ENCODE results near the gene SCYGR5. TPM values are rescaled to one million over a fixed set of nuclear protein-coding genes. Genes with fewer than 3 reads are reported as not detected.
"Not testable (repeated sequence)": the region's sequence is repeated elsewhere in the genome, so short reads cannot be mapped to it uniquely, and the experiment has no call there.

SCYGR5 gene
- total RNA-seq, 4 donors from 2014 or later: not detected

DNA sequence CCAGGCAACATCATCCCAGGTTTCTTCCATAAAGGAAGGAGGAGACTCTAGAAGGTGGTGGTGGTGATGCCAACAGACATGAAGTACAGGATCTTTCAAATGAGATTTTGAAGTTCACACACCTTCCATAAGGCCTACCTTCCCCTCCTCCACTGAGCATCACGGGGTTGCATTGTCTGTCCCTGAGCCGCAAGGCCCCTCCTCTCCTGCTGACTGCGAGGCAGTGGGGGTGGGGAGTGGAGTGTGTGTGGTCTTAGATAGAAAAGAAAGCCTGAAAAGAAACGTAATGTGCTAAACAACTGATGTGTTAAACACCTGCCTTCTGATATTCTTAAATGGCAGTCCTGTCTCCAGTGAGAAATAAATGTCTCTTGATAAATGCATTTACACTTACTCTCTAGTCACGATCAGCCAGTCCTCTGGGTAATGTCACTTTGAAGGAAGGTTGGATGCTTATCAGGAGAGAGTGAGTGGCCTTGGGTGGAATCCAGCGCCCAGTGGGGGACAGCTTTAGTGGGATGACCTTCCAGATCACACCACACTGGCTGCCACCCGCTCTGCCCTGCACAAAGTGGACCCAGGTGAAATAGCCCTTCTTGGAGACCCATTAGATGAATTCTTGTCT is 5.5 kb upstream of the SCYGR5 start:
- DNase-seq (ENCODE audit: low spot score in 2 of 2): no peak
- Histone ChIP-seq H3K9me3 (no peaks in the 10 kb centered on the region), H3K27ac (no peak overlapping the region)

DNA sequence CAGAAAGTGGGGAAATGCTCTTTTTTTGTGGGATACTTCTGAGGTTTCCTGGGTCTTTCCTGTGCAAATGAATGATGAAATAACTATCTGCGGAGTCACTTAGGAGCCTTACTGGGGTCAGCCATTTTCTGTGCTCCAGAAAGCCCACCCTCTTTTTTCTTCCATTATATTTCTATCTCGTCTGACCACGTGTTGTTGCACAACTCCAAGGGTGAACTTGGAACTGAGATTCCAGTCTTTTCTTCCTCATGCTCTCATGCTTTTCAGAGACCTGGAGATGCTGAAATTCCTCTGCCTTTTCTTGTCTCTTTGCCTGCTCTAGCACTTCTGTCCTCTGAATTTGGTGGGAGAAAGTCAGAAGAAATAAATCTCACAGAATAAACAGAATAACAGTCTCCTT is 4.8 kb upstream of the SCYGR5 start:
- H3K27me3 ChIP-seq: no peaks in the 10 kb centered on the region
- 53% methylated on average over 3 of the region's 3 CpGs for WGBS

More for the DNA sequence above, 5.5 kb upstream of the SCYGR5 start:
- TF ChIP-seq, protein P1, sequence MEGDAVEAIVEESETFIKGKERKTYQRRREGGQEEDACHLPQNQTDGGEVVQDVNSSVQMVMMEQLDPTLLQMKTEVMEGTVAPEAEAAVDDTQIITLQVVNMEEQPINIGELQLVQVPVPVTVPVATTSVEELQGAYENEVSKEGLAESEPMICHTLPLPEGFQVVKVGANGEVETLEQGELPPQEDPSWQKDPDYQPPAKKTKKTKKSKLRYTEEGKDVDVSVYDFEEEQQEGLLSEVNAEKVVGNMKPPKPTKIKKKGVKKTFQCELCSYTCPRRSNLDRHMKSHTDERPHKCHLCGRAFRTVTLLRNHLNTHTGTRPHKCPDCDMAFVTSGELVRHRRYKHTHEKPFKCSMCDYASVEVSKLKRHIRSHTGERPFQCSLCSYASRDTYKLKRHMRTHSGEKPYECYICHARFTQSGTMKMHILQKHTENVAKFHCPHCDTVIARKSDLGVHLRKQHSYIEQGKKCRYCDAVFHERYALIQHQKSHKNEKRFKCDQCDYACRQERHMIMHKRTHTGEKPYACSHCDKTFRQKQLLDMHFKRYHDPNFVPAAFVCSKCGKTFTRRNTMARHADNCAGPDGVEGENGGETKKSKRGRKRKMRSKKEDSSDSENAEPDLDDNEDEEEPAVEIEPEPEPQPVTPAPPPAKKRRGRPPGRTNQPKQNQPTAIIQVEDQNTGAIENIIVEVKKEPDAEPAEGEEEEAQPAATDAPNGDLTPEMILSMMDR (IDR thresholded peaks at IDR 0.05): no peak
- TF ChIP-seq POLR2AphosphoS5 (IDR thresholded peaks at IDR 0.05): no peak
- no peak for TF ChIP-seq EP300 (IDR thresholded peaks at IDR 0.05)
- WGBS: 60% methylated on average over 7 of the region's 7 CpGs
- Histone ChIP-seq H3K4me1 (no peaks in the 10 kb centered on the region), H3K4me3 (no peak overlapping the region), H3K27me3 (no peaks in the 10 kb centered on the region), H3K36me3 (no peaks in the 10 kb centered on the region)

DNA sequence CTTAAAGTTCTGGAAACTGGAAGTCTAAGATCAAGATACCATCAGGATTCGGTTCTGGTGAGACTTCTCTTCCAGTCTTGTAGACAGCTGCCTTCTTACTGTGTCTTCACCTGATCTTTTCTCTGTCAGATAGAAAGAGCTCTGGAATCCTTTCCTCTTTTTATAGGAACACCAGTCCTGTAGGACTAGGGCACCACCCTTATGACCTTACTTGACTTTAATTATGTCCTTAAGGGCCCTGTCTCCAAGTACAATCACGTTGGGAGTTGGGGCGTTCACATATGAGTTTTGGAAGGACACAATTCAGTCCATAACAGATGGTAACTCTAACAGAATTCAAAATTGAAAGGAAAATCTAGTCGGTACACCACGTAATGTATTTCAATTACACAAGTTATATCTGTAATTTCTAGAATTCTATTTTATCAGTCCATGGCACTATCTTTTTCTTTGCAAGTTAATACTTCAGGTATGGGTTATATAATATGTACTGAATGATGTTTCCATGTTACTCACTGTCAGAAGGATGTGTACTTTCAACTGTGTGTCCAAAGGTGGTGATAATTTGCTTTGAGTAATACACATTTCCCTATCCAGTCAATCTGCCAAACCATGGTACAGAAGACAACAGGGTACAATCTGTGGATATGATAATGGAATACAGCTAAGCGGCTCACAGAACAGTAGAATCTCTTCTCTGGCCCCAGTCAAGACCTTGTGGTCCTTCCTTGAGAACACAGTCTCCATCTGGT is 1.2 kb upstream of the SCYGR5 start:
- Histone ChIP-seq H3K9me3 (no peaks in the 10 kb centered on the region), H3K27ac (no peak overlapping the region), H3K36me3 (no peaks in the 10 kb centered on the region), H3K4me1 (no peaks in the 10 kb centered on the region), H3K27me3 (no peaks in the 10 kb centered on the region), H3K4me3 (no peak overlapping the region)
- 85% methylated on average over 6 of the region's 6 CpGs for WGBS
- TF ChIP-seq EP300 (IDR thresholded peaks at IDR 0.05) (no peak), POLR2A (IDR thresholded peaks at IDR 0.05) (no peak)
- DNase-seq (ENCODE audit: low spot score in 2 of 2): no peak

More for the DNA sequence above, 4.8 kb upstream of the SCYGR5 start:
- TF ChIP-seq POLR2A (IDR thresholded peaks at IDR 0.05) (no peak), POLR2AphosphoS5 (IDR thresholded peaks at IDR 0.05) (no peak), EP300 (IDR thresholded peaks at IDR 0.05) (no peak)
- TF ChIP-seq, protein P1 (IDR thresholded peaks at IDR 0.05): no peak
- no peak overlapping the region for H3K27ac ChIP-seq
- no peaks in the 10 kb centered on the region for H3K4me1 ChIP-seq
- no peaks in the 10 kb centered on the region for H3K9me3 ChIP-seq
- DNase-seq (ENCODE audit: low spot score in 2 of 2): no peak
- no peak overlapping the region for H3K4me3 ChIP-seq
- H3K36me3 ChIP-seq: no peaks in the 10 kb centered on the region

DNA sequence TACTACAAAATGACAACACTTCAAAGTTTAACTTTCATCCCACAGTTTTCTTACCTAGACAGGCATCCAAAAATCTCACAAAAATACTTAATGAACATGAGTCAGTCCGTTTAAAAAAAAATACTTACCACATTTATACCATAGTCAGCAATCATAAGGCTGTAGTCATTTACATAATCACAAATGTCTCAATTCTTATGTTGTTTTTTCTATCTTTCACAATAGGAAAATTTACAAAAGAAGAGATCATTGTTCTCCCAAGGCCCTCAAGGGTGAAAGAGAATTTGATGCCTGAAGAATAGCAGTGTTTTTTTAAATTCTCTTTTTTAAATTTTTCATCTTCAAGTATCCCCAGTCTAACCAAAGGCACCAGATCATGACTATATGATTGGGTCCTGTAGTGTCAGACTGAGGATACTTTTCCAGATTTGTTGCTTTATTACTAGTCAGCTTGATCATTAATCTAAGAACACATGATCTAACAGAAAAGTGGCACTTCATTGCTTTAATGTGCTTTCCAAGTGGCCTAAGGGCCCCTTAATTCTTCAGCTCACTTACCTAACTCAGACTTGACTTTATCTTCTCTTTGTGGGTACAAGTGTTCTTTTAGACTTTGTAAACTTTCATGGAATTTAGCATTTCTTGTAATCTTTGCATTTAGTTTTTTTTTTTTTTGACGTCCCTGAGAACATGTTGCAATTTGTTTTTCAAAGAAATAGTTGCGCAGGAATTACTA is 4.7 kb downstream of the SCYGR5 start:
- no peak for TF ChIP-seq POLR2A (IDR thresholded peaks at IDR 0.05)
- no peak for TF ChIP-seq EP300 (IDR thresholded peaks at IDR 0.05)
- no peak for TF ChIP-seq POLR2AphosphoS5 (IDR thresholded peaks at IDR 0.05)
- no peak for DNase-seq (ENCODE audit: low spot score in 2 of 2)
- H3K27me3 ChIP-seq: no peaks in the 10 kb centered on the region
- no peaks in the 10 kb centered on the region for H3K9me3 ChIP-seq
- no peak overlapping the region for H3K4me3 ChIP-seq
- H3K27ac ChIP-seq: no peak overlapping the region
- no peaks in the 10 kb centered on the region for H3K4me1 ChIP-seq
- 45% methylated on average over 3 of the region's 3 CpGs for WGBS
- H3K36me3 ChIP-seq: no peaks in the 10 kb centered on the region

GRCh38 chr2:227673620-227674019 is 7.0 kb downstream of the SCYGR5 start:
- not testable (repeated sequence) for H3K36me3 ChIP-seq; H3K4me3 ChIP-seq; DNase-seq (ENCODE audit: low spot score in 2 of 2); H3K4me1 ChIP-seq; H3K27ac ChIP-seq; H3K27me3 ChIP-seq; H3K9me3 ChIP-seq
- WGBS: 85% methylated on average over 5 of the region's 5 CpGs

GRCh38 chr2:227674485-227674884 is 7.9 kb downstream of the SCYGR5 start:
- Histone ChIP-seq H3K4me1 (no peaks in the 10 kb centered on the region), H3K27me3 (no peaks in the 10 kb centered on the region), H3K4me3 (no peak overlapping the region), H3K36me3 (no peaks in the 10 kb centered on the region), H3K9me3 (no peaks in the 10 kb centered on the region), H3K27ac (no peak overlapping the region)
- 68% methylated on average over 5 of the region's 5 CpGs for WGBS
- no peak for DNase-seq (ENCODE audit: low spot score in 2 of 2)
- no peak for TF ChIP-seq POLR2AphosphoS5 (IDR thresholded peaks at IDR 0.05)
- TF ChIP-seq, protein P1 (IDR thresholded peaks at IDR 0.05): no peak
- no peak for TF ChIP-seq POLR2A (IDR thresholded peaks at IDR 0.05)
- no peak for TF ChIP-seq EP300 (IDR thresholded peaks at IDR 0.05)

Measured in suprapubic skin (tissue), 4 donors.